Astrocyte (in vitro differentiated cells and primary cell): ENCODE results near the gene TRANK1.

ENCODE experiments used
- EZH2 ChIP-seq: IDR thresholded peaks from 2 replicates; pipeline ENCODE4 v1.6.1; 2012; ENCODE audit warnings: mild to moderate bottlenecking, low read length, inconsistent platforms; ENCODE audit not compliant: insufficient read depth
- TF ChIP-seq, protein P1 (sequence below): IDR thresholded peaks from 2 replicates; pipeline ENCODE4 v1.5.1; 2011; ENCODE audit warnings: low read depth, mild to moderate bottlenecking, inconsistent platforms, low read length, moderate library complexity; ENCODE audit not compliant: insufficient read depth

DNA sequence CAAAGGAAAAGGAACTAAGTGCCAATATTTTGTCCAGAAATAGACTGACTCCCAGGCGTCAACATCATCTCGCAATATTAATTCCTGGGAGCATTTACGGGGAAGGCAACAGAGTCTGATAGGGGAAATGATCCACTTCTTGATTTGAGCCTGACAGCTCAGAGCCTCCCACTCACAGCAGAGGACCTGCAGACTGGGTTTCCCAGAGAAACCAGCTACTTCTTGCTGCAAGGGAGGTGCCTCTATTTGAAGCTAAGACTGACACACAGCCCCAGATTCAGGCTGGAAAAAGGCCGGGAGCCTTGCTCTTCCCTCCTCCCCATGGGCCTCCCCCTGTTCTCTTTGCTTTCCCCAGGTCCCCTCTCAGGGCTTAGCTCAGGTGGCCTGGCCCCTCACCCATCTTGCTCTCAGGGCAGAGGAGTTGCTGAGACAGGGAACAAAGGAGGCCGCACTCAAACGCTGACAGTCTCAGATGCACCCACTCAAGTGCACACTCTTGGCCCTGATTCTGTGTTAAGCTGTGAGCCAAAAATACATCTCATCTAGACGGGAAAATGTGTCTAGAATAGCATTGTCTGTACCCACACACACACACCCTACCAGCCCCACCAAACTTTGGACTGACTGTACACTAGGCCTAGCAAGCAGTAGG is 130.7 kb downstream of the TRANK1 start:
- TF ChIP-seq, protein P1, sequence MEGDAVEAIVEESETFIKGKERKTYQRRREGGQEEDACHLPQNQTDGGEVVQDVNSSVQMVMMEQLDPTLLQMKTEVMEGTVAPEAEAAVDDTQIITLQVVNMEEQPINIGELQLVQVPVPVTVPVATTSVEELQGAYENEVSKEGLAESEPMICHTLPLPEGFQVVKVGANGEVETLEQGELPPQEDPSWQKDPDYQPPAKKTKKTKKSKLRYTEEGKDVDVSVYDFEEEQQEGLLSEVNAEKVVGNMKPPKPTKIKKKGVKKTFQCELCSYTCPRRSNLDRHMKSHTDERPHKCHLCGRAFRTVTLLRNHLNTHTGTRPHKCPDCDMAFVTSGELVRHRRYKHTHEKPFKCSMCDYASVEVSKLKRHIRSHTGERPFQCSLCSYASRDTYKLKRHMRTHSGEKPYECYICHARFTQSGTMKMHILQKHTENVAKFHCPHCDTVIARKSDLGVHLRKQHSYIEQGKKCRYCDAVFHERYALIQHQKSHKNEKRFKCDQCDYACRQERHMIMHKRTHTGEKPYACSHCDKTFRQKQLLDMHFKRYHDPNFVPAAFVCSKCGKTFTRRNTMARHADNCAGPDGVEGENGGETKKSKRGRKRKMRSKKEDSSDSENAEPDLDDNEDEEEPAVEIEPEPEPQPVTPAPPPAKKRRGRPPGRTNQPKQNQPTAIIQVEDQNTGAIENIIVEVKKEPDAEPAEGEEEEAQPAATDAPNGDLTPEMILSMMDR = no peak
- no peak for TF ChIP-seq EZH2
